ENCODE measurements around the gene TYW1.
"Not testable (repeated sequence)": the region's sequence is repeated elsewhere in the genome, so short reads cannot be mapped to it uniquely, and the experiment has no call there.

The TYW1 gene

GRCh38 chr7:66958538-66959350 is 37.9 kb upstream of the TYW1 start:
- FAIRE-seq (no peak), DNase-seq (ENCODE audit: insufficient read length, low spot score) (no peak)
- no peak for TF ChIP-seq CTCF (IDR thresholded peaks at IDR 0.05; ENCODE audit: insufficient read depth, missing control alignments)

GRCh38 chr7:66960192-66960591 is 36.4 kb upstream of the TYW1 start:
- FAIRE-seq: no peak
- no peak for DNase-seq (ENCODE audit: insufficient read length, low spot score)
- no peak for TF ChIP-seq CTCF (IDR thresholded peaks at IDR 0.05; ENCODE audit: insufficient read depth, missing control alignments)

- no peak for TF ChIP-seq CTCF (IDR thresholded peaks at IDR 0.05; ENCODE audit: insufficient read depth, missing control alignments)
- FAIRE-seq (no peak), DNase-seq (ENCODE audit: insufficient read length, low spot score) (no peak)
These were observed 35.5 kb upstream of the TYW1 start for GRCh38 chr7:66961096-66961495.

- DNase-seq (ENCODE audit: insufficient read length, low spot score): no peak
- TF ChIP-seq CTCF (IDR thresholded peaks at IDR 0.05; ENCODE audit: insufficient read depth, missing control alignments): no peak
- no peak for FAIRE-seq
These were observed 32.2 kb upstream of the TYW1 start for GRCh38 chr7:66964411-66964810.

GRCh38 chr7:66967029-66967428 is 29.6 kb upstream of the TYW1 start:
- no peak for DNase-seq (ENCODE audit: insufficient read length, low spot score)
- no peak for FAIRE-seq
- no peak for TF ChIP-seq CTCF (IDR thresholded peaks at IDR 0.05; ENCODE audit: insufficient read depth, missing control alignments)

- DNase-seq (ENCODE audit: insufficient read length, low spot score); FAIRE-seq: not testable (repeated sequence)
These were observed 27.6 kb upstream of the TYW1 start for GRCh38 chr7:66969001-66969400.

- DNase-seq (ENCODE audit: insufficient read length, low spot score) (no peak), FAIRE-seq (no peak)
- no peak for TF ChIP-seq CTCF (IDR thresholded peaks at IDR 0.05; ENCODE audit: insufficient read depth, missing control alignments)
These were observed 26.3 kb upstream of the TYW1 start for GRCh38 chr7:66970310-66970709.
